H9 (cell line): ENCODE data around the gene PSMD5. TPM values are rescaled to one million over a fixed set of nuclear protein-coding genes. Genes with fewer than 3 reads are reported as not detected.

ENCODE experiments used
- DNase-seq: peaks from one replicate; pipeline ENCODE4 v3.0.0-alpha.2; 2017
- H2AFZ ChIP-seq: one replicate; pipeline ENCODE4 v1.6.1; 2013; ENCODE audit warnings: mild to moderate bottlenecking, low read length, control low read depth, moderate library complexity
- H2AK5ac ChIP-seq: 2 replicates; pipeline ENCODE4 v1.6.1; 2013; ENCODE audit warnings: low read length, control low read depth, mixed read lengths; ENCODE audit not compliant: insufficient read length
- H2BK120ac ChIP-seq: one replicate; pipeline ENCODE4 v1.6.1; 2013; ENCODE audit warnings: low read depth, mild to moderate bottlenecking, low read length, control low read depth, inconsistent platforms; ENCODE audit not compliant: poor library complexity, severe bottlenecking
- H2BK12ac ChIP-seq: 2 replicates; pipeline ENCODE4 v1.6.1; 2013; ENCODE audit warnings: low read length, control low read depth, mixed read lengths, low read depth; ENCODE audit not compliant: insufficient read length
- H2BK15ac ChIP-seq: 2 replicates; pipeline ENCODE4 v1.6.1; 2013; ENCODE audit warnings: low read depth, low read length, control low read depth
- H2BK20ac ChIP-seq: one replicate; pipeline ENCODE4 v1.6.1; 2013; ENCODE audit warnings: low read depth, mild to moderate bottlenecking, low read length, control low read depth, inconsistent platforms; ENCODE audit not compliant: poor library complexity, severe bottlenecking
- H2BK5ac ChIP-seq: 2 replicates; pipeline ENCODE4 v1.6.1; 2013; ENCODE audit warnings: low read length, control low read depth, mixed read lengths; ENCODE audit not compliant: insufficient read length
- H3K14ac ChIP-seq: 2 replicates; pipeline ENCODE4 v1.6.1; 2013; ENCODE audit warnings: low read length, control low read depth; ENCODE audit not compliant: insufficient read depth
- H3K18ac ChIP-seq: 2 replicates; pipeline ENCODE4 v1.6.1; 2013; ENCODE audit warnings: low read depth, mild to moderate bottlenecking, mixed read lengths, low read length, control low read depth; ENCODE audit not compliant: insufficient read length
- H3K23ac ChIP-seq: 2 replicates; pipeline ENCODE4 v1.6.1; 2013; ENCODE audit warnings: low read length, control low read depth, mixed read lengths, low read depth; ENCODE audit not compliant: insufficient read length
- H3K23me2 ChIP-seq: 2 replicates; pipeline ENCODE4 v1.6.1; 2013; ENCODE audit warnings: low read depth, mild to moderate bottlenecking, mixed read lengths, low read length, control low read depth; ENCODE audit not compliant: insufficient read length, poor library complexity, severe bottlenecking
- H3K27ac ChIP-seq: 2 replicates; pipeline ENCODE4 v1.5.1; 2013; ENCODE audit warnings: low read length, control low read depth, mixed read lengths, low read depth; ENCODE audit not compliant: insufficient read length
- H3K27me3 ChIP-seq: 2 replicates; pipeline ENCODE4 v1.6.1; 2013; ENCODE audit warnings: low read length, control low read depth, inconsistent platforms; ENCODE audit not compliant: insufficient read depth
- H3K4ac ChIP-seq: 2 replicates; pipeline ENCODE4 v1.6.1; 2013; ENCODE audit warnings: low read depth, mild to moderate bottlenecking, control low read depth, inconsistent platforms, low read length, moderate library complexity
- H3K4me1 ChIP-seq: 2 replicates; pipeline ENCODE4 v1.6.1; 2013; ENCODE audit warnings: low read length, control low read depth, inconsistent platforms; ENCODE audit not compliant: insufficient read depth
- H3K4me2 ChIP-seq: 2 replicates; pipeline ENCODE4 v1.6.1; 2013; ENCODE audit warnings: low read length, control low read depth, mixed read lengths; ENCODE audit not compliant: insufficient read length, insufficient read depth
- H3K56ac ChIP-seq: 2 replicates; pipeline ENCODE4 v1.6.1; 2013; ENCODE audit warnings: low read depth, mild to moderate bottlenecking, mixed read lengths, low read length, control low read depth; ENCODE audit not compliant: insufficient read length
- H3K79me1 ChIP-seq: 2 replicates; pipeline ENCODE4 v1.6.1; 2013; ENCODE audit warnings: low read depth, mild to moderate bottlenecking, moderate library complexity, low read length, control low read depth, inconsistent platforms; ENCODE audit not compliant: insufficient read depth, poor library complexity, severe bottlenecking
- H3K79me2 ChIP-seq: 2 replicates; pipeline ENCODE4 v1.6.1; 2013; ENCODE audit warnings: low read length, control low read depth, inconsistent platforms; ENCODE audit not compliant: insufficient read depth
- H3K9ac ChIP-seq: 2 replicates; pipeline ENCODE4 v1.6.1; 2013; ENCODE audit warnings: low read length, control low read depth, mixed read lengths; ENCODE audit not compliant: insufficient read length; ENCODE audit errors: extremely low read depth
- H3K9me3 ChIP-seq: one replicate; pipeline ENCODE4 v1.6.1; 2013; ENCODE audit warnings: low read depth, low read length, inconsistent platforms; ENCODE audit not compliant: control insufficient read depth
- H3T11ph ChIP-seq: one replicate; pipeline ENCODE4 v1.6.1; 2013; ENCODE audit warnings: mild to moderate bottlenecking, low read length, control low read depth, inconsistent platforms
- H4K20me1 ChIP-seq: one replicate; pipeline ENCODE4 v1.6.1; 2013; ENCODE audit not compliant: control insufficient read depth, insufficient read length, insufficient read depth
- H4K5ac ChIP-seq: 2 replicates; pipeline ENCODE4 v1.6.1; 2013; ENCODE audit warnings: low read depth, mild to moderate bottlenecking, mixed read lengths, low read length, control low read depth; ENCODE audit not compliant: insufficient read length
- H4K8ac ChIP-seq: replicated peaks from 2 replicates; pipeline ENCODE4 v1.6.1; 2013; ENCODE audit warnings: low read length, control low read depth, mixed read lengths, low read depth; ENCODE audit not compliant: insufficient read length
- H4K91ac ChIP-seq: 2 replicates; pipeline ENCODE4 v1.6.1; 2013; ENCODE audit warnings: low read depth, mild to moderate bottlenecking, moderate library complexity, mixed read lengths, low read length, control low read depth; ENCODE audit not compliant: insufficient read length
- H3K27ac Mint-ChIP-seq, 3 experiments: 2 replicates in 2 of 3; 3 replicates in 1 of 3; pipeline ENCODE4 v1.8.0; 2020 to 2021; ENCODE audit warnings: mixed read lengths in 3 of 3, mild to moderate bottlenecking in 1 of 3, moderate library complexity in 1 of 3
- H3K27me3 Mint-ChIP-seq: 2 replicates; pipeline ENCODE4 v1.8.0; 2021; ENCODE audit warnings: low read depth, mild to moderate bottlenecking, moderate library complexity, mixed read lengths
- H3K36me3 Mint-ChIP-seq, 3 experiments: 2 replicates in 2 of 3; 3 replicates in 1 of 3; pipeline ENCODE4 v1.8.0; 2020 to 2021; ENCODE audit warnings: low read depth in 3 of 3, mixed read lengths in 3 of 3; ENCODE audit not compliant: insufficient read depth in 1 of 3
- H3K4me1 Mint-ChIP-seq, 2 experiments: 2 replicates each; pipeline ENCODE4 v1.8.0; 2020; ENCODE audit warnings: mixed read lengths in 2 of 2
- H3K4me3 Mint-ChIP-seq, 2 experiments: 2 replicates in 1 of 2; 3 replicates in 1 of 2; pipeline ENCODE4 v1.8.0; 2020 to 2021; ENCODE audit warnings: mild to moderate bottlenecking in 2 of 2, mixed read lengths in 2 of 2, moderate library complexity in 1 of 2
- H3K9me3 Mint-ChIP-seq, 2 experiments: 2 replicates in 1 of 2; 3 replicates in 1 of 2; pipeline ENCODE4 v1.8.0; 2020; ENCODE audit warnings: mild to moderate bottlenecking in 2 of 2, mixed read lengths in 2 of 2, moderate library complexity in 1 of 2
- CTCF ChIP-seq: fragments of 200-600 bp; sonication (generic); conservative IDR thresholded peaks from 3 replicates; pipeline ENCODE4 v1.8.0; 2021; ENCODE audit warnings: antibody characterized with exemption, mild to moderate bottlenecking
- whole genome bisulfite sequencing: extraction: QIAGEN DNeasy Blood & Tissue Kit; methylation state at CpG from one replicate; pipeline ENCODE4 v1.1.7; 2013; ENCODE audit warnings: missing lambda C conversion rate, low lambda C conversion rate, mixed read lengths; ENCODE audit not compliant: insufficient read length; ENCODE audit errors: extremely low coverage; 5-methylcytosine and 5-hydroxymethylcytosine counted together
- total RNA-seq: library from RNA; stranded (reverse); gene quantifications from 2 replicates; pipeline ENCODE4 v1.2.1, GENCODE V29; 2021

Gene PSMD5
- total RNA-seq, 1 experiment from 2014 or later = 64.9 TPM

- no peak overlapping the region for H3T11ph ChIP-seq
- no peak overlapping the region for H4K8ac ChIP-seq
- H2BK15ac ChIP-seq = no peak overlapping the region
- H4K91ac ChIP-seq = no peak overlapping the region
- H2AK5ac ChIP-seq = no peak overlapping the region
- H2AFZ ChIP-seq = no peak overlapping the region
- H3K27ac ChIP-seq = no peak overlapping the region
- no CpG with 5 or more reads among the region's 5 CpGs for WGBS
- no peak overlapping the region for H2BK20ac ChIP-seq
- DNase-seq = no peak
- H3K4me3 Mint-ChIP-seq = no peak overlapping the region
- H3K4me1 Mint-ChIP-seq = peaks cover 15% of the 10 kb centered on the region in 2 experiments
- no peak overlapping the region for H2BK5ac ChIP-seq
- H3K4me1 ChIP-seq = no peaks in the 10 kb centered on the region; the same call in 1 of the 2 replicates
- no peak overlapping the region for H2BK120ac ChIP-seq
- H3K23me2 ChIP-seq = no peaks in the 10 kb centered on the region
- no peak overlapping the region for H3K4ac ChIP-seq
- H3K56ac ChIP-seq = no peak overlapping the region
- H3K36me3 Mint-ChIP-seq = no peaks in the 10 kb centered on the region
- no peak overlapping the region for H3K18ac ChIP-seq
- no peaks in the 10 kb centered on the region for H3K79me1 ChIP-seq
- peaks cover 3% of the 10 kb centered on the region for H4K20me1 ChIP-seq
- no peak overlapping the region for H3K23ac ChIP-seq
- H3K27me3 ChIP-seq = no peaks in the 10 kb centered on the region
- H3K9me3 ChIP-seq = no peaks in the 10 kb centered on the region
- no peaks in the 10 kb centered on the region for H3K79me2 ChIP-seq
- TF ChIP-seq CTCF = no peak
- no peaks in the 10 kb centered on the region; the same call in none of the 2 replicates for H3K27me3 Mint-ChIP-seq
- no peak overlapping the region for H2BK12ac ChIP-seq
- H3K4me2 ChIP-seq = no peak overlapping the region
- H3K9ac ChIP-seq = no peak overlapping the region
- H3K27ac Mint-ChIP-seq = peak overlapping the region in 1 of 3 experiments; percentile 56; a peak in 1 of 7 replicates
- H3K14ac ChIP-seq = no peak overlapping the region
- H4K5ac ChIP-seq = no peak overlapping the region
- no peaks in the 10 kb centered on the region for H3K9me3 Mint-ChIP-seq
These were observed 43.2 kb upstream of the PSMD5 start for GRCh38 chr9:120885958-120886357.
